Measurements from ENCODE around the gene SLC12A5.

Gene SLC12A5

GRCh38 chr20:46076806-46077205 lies 47.8 kb downstream of the SLC12A5 start:
- CTCF ChIA-PET: interaction anchor here (0.9 to 1.0 kb wide), 2 partner anchors 8 to 11 kb away, joined by 3 read pairs; no protein-coding TSS in a partner anchor
- POLR2A ChIA-PET: interaction anchor here (1.0 kb wide), 1 partner anchor 9 kb away, joined by 3 read pairs; no protein-coding TSS in a partner anchor
- no peak for TF ChIP-seq HOXA7 (CRISPR knock-in tag; IDR thresholded peaks at IDR 0.05; ENCODE audit: borderline replicate concordance)
- TF ChIP-seq KLF9 (tag by site-specific recombination; IDR thresholded peaks at IDR 0.05; ENCODE audit: low read depth): no peak
- no peak for TF ChIP-seq ZNF830 (tag by site-specific recombination; IDR thresholded peaks at IDR 0.05; ENCODE audit: low read depth)
- TF ChIP-seq SP3 (tag by site-specific recombination; IDR thresholded peaks at IDR 0.05): no peak
- peaks cover 0 to 42% of the 10 kb centered on the region in 2 experiments; a peak in 2 of 3 replicates for H3K36me3 ChIP-seq (ENCODE audit: control insufficient read depth in 2 of 2, insufficient read depth in 1 of 2, low read length in 2 of 2)
- H3K4me1 ChIP-seq (ENCODE audit: control insufficient read depth, insufficient read depth, low read length): peaks cover 9% of the 10 kb centered on the region
- no peak overlapping the region for H3K27ac ChIP-seq (ENCODE audit: extremely low read depth, low read depth, low read length)
- no peaks in the 10 kb centered on the region for H3K9me3 ChIP-seq (ENCODE audit: control insufficient read depth, insufficient read depth, low read depth, low read length)
- H3K4me3 ChIP-seq (ENCODE audit: low read depth, low read length): no peak overlapping the region

GRCh38 chr20:46077642-46078305 lies 48.8 kb downstream of the SLC12A5 start:
- CTCF ChIA-PET: interaction anchor here (0.7 to 3.2 kb wide), 3 partner anchors 55 to 91 kb away, joined by 3 to 8 read pairs (median 3); no protein-coding TSS in a partner anchor
- Histone ChIP-seq H3K4me1 (ENCODE audit: control insufficient read depth, insufficient read depth, low read length) (peaks cover 9% of the 10 kb centered on the region), H3K36me3 (ENCODE audit: control insufficient read depth in 2 of 2, insufficient read depth in 1 of 2, low read length in 2 of 2) (peaks cover 0 to 42% of the 10 kb centered on the region in 2 experiments; a peak in 2 of 3 replicates), H3K9me3 (ENCODE audit: control insufficient read depth, insufficient read depth, low read depth, low read length) (no peaks in the 10 kb centered on the region), H3K4me3 (ENCODE audit: low read depth, low read length) (no peak overlapping the region), H3K27ac (ENCODE audit: extremely low read depth, low read depth, low read length) (no peak overlapping the region)
- no peak for TF ChIP-seq KLF8 (tag by site-specific recombination; IDR thresholded peaks at IDR 0.05)
- TF ChIP-seq ZNF548 (tag by site-specific recombination; IDR thresholded peaks at IDR 0.05): no peak
- TF ChIP-seq ZEB2 (tag by site-specific recombination; IDR thresholded peaks at IDR 0.05): no peak
- no peak for TF ChIP-seq ZNF248 (tag by site-specific recombination; IDR thresholded peaks at IDR 0.05)
- TF ChIP-seq PRDM2 (tag by site-specific recombination; IDR thresholded peaks at IDR 0.05; ENCODE audit: borderline replicate concordance): no peak
- TF ChIP-seq ZNF221 (tag by site-specific recombination; IDR thresholded peaks at IDR 0.05; ENCODE audit: borderline replicate concordance): no peak
- POLR2A ChIA-PET: no interaction called here

GRCh38 chr20:46078954-46079353 lies 49.9 kb downstream of the SLC12A5 start:
- Histone ChIP-seq H3K9me3 (ENCODE audit: control insufficient read depth, insufficient read depth, low read depth, low read length) (no peaks in the 10 kb centered on the region), H3K27ac (ENCODE audit: extremely low read depth, low read depth, low read length) (no peak overlapping the region), H3K4me3 (ENCODE audit: low read depth, low read length) (no peak overlapping the region), H3K36me3 (ENCODE audit: control insufficient read depth in 2 of 2, insufficient read depth in 1 of 2, low read length in 2 of 2) (peaks cover 0 to 42% of the 10 kb centered on the region in 2 experiments; a peak in 2 of 3 replicates), H3K4me1 (ENCODE audit: control insufficient read depth, insufficient read depth, low read length) (peaks cover 4% of the 10 kb centered on the region; the same call in 1 of the 2 replicates)
- CTCF ChIA-PET: interaction anchor here (0.6 to 3.2 kb wide), 2 partner anchors 64 to 1543 kb away, joined by 3 to 8 read pairs; no protein-coding TSS in a partner anchor
- POLR2A ChIA-PET: no interaction called here
- no peak for TF ChIP-seq CTCF (tag by site-specific recombination; IDR thresholded peaks at IDR 0.05)
- TF ChIP-seq ZIC2 (tag by site-specific recombination; IDR thresholded peaks at IDR 0.05): no peak
- TF ChIP-seq FEZF1 (tag by site-specific recombination; IDR thresholded peaks at IDR 0.05): no peak
- no peak for TF ChIP-seq ZNF404 (tag by site-specific recombination; IDR thresholded peaks at IDR 0.05)
- no peak for TF ChIP-seq SP3 (tag by site-specific recombination; IDR thresholded peaks at IDR 0.05)
- no peak for TF ChIP-seq ZEB2 (tag by site-specific recombination; IDR thresholded peaks at IDR 0.05)
- TF ChIP-seq PRDM2 (tag by site-specific recombination; IDR thresholded peaks at IDR 0.05; ENCODE audit: borderline replicate concordance): no peak
